ENCODE results near the gene LITAF.

Gene LITAF

GRCh38 chr16:11547118-11547916 lies 39.4 kb downstream of the LITAF start:
- DNase-seq, result no peak

GRCh38 chr16:11546608-11547061 lies 40.1 kb downstream of the LITAF start:
- no peak for DNase-seq

GRCh38 chr16:11543661-11544393 lies 42.9 kb downstream of the LITAF start:
- no peak for DNase-seq

- DNase-seq, result no peak
These were observed 44.5 kb downstream of the LITAF start for GRCh38 chr16:11542069-11542744.

- DNase-seq, result no peak
These were observed 47.1 kb downstream of the LITAF start for GRCh38 chr16:11539641-11540050.

GRCh38 chr16:11538880-11539279 lies 47.8 kb downstream of the LITAF start:
- no peak for DNase-seq

GRCh38 chr16:11536104-11536866 lies 50.4 kb downstream of the LITAF start:
- DNase-seq, result no peak

- no peak for DNase-seq
These were observed 51.2 kb downstream of the LITAF start for GRCh38 chr16:11535494-11535893.

- DNase-seq, result no peak
These were observed 52.5 kb downstream of the LITAF start for GRCh38 chr16:11534262-11534661.

GRCh38 chr16:11533588-11533987 lies 53.1 kb downstream of the LITAF start:
- no peak for DNase-seq

GRCh38 chr16:11530171-11530940 lies 56.4 kb downstream of the LITAF start:
- DNase-seq, result no peak

GRCh38 chr16:11529285-11529684 lies 57.4 kb downstream of the LITAF start:
- no peak for DNase-seq

GRCh38 chr16:11528053-11528452 lies 58.7 kb downstream of the LITAF start:
- DNase-seq, result no peak

GRCh38 chr16:11526655-11527350 lies 59.9 kb downstream of the LITAF start:
- no peak for DNase-seq

- no peak for DNase-seq
These were observed 62.5 kb downstream of the LITAF start for GRCh38 chr16:11524098-11524760.

- no peak for DNase-seq
These were observed 65.7 kb downstream of the LITAF start for GRCh38 chr16:11521055-11521454.

GRCh38 chr16:11520442-11520841 lies 66.3 kb downstream of the LITAF start:
- no peak for DNase-seq

- DNase-seq, result no peak
These were observed 68.8 kb downstream of the LITAF start for GRCh38 chr16:11517961-11518360.

GRCh38 chr16:11515540-11516430 lies 70.9 kb downstream of the LITAF start:
- no peak for DNase-seq

GRCh38 chr16:11514283-11514682 lies 72.4 kb downstream of the LITAF start:
- no peak for DNase-seq
